ENCODE data around the gene NPIPA1.
"Not testable (repeated sequence)": the region's sequence is repeated elsewhere in the genome, so short reads cannot be mapped to it uniquely, and the experiment has no call there.

NPIPA1 gene

DNA sequence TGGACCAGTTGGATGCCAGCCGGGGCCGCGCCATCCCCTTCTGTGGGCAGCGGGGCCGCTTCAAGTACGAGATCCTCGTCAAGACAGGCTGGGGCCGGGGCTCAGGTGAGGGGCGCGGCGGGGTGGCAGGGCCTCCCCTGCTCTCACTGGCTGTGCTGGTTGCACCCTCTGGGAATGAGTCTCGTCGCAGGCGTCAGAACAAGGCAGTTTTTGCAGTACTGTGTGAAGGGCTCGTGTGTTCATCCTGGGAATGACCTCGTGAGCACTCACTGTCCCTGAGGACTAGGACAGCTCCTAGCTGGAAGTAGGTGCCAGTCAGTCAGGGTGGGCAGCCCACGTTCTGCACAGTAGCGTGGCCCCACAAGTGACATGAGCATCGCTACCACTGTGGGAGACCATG lies 6.3 kb upstream of the NPIPA1 start:
- DNase-seq: not testable (repeated sequence)

DNA sequence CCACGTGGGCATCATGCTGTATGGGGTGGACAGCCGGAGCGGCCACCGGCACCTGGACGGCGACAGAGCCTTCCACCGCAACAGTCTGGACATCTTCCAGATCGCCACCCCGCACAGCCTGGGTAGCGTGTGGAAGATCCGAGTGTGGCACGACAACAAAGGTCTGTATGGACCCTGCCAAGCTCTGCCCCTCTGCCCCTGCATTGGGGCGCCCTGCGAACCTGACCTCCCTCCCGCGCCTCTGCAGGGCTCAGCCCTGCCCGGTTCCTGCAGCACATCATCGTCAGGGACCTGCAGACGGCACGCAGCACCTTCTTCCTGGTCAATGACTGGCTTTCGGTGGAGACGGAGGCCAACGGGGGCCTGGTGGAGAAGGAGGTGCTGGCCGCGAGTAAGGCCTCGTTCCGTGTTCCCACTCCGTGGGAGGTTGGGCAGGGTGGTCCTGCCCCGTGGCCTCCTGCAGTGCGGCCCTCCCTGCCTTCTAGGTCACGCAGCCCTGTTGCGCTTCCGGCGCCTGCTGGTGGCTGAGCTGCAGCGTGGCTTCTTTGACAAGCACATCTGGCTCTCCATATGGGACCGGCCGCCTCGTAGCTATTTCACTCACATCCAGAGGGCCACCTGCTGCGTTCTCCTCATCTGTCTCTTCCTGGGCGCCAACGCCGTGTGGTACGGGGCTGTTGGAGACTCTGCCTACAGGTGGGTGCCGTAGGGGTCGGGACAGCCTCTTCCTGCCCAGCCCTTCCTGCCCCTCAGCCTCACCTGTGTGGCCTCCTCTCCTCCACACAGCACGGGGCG lies 4.5 kb upstream of the NPIPA1 start:
- DNase-seq: not testable (repeated sequence)

DNA sequence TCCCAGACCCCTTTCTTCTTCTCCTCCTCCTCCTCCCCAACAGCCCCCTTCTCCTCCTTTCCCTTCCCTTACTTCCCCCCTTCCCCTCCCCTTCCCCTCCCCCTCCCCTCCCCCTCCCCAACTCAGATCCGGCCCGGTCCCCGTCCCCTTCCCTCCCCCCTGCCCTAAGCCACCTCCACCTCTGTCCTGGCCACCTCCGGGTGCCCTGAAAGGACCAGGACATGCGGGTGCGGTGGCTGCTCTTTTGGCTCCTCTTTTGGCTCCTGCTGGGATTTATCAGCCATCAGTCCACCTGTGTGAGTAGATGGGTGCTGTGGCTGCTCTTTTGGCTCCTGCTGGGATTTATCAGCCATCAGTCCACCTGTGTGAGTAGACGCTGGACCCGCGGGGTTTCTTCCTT lies 751 bp downstream of the NPIPA1 start:
- not testable (repeated sequence) for DNase-seq

DNA sequence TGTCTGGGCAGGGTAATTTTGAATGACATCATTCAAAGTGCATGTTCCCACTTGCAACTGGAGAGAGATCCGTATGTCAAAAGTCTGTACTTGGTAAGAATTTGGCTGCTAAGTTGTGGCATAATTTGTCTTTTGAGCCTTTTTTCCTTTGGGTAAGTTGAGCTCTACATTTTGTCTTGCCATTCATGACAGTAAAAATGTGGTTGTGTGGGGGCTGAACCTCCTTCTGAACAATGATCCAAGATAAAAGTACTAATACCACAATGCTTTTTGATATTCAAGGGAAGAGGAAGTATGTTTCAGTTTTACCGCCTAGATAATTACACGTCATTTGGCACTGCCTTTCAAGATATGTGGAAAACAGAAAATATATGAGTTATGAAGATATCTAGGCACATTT lies 5.4 kb downstream of the NPIPA1 start:
- not testable (repeated sequence) for DNase-seq

DNA sequence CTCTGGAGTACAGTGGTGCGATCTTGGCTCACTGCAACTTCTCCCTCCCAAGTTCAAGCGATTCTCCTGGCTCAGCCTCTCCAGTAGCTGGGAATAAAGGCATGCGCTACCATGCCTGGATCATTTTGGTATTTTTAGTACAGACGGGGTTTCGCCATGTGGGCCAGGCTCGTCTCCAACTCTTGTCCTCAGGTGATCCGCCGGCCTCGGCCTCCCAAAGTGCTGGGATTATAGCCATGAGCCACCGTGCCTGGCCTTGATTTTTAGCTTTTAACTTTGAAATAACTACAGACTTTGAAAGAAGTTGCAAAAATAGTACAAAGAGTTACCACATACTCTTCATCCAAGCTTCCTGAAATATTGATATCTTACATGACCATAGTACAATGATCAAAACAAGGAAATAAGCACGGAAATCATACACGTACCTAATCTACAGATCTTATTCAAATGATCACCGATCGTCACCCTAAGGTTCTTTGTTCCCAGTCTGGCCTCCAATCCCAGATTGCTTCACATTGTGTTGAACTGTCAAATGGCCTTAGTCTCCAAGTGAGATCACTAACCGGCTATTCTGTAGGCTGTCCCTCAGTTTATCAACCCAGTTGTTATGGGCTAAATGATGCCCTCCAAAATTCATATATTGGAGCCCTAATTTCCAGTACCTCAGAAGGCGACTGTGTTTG lies 18.4 kb downstream of the NPIPA1 start:
- no peak for DNase-seq

DNA sequence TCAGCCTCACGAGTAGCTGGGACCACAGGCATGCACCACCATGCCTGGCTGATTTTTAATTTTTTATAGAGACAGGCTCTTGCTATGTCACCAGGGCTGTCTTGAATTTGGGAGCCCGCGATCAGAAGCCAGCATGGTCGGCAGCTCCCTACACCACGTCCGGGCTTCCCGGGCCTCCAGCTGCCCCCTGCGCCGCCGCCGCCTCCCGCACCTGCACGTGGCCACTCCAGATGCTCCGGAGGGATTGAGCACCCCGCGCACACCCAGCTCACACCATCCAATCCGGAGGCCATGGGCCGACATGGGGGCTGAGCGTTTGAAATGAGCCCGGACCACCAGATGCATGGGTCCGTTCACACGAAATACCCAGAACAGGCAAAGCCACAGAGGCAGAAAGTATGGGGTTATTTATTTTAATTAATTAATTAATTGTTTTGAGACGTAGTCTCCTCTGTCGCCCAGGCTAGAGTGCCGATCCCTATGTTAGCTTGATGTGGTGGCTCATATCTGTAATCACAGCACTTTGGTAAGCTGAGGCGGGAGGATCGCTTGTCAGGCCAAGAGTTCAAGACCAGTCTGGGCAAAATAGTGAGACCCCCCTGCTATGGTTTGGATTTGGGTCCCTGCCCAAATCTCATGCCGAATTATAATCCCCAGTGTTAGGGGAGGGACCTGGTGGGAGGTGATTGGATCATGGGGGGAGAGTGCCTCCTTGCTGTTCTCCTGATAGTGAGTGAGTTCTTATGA lies 20.5 kb downstream of the NPIPA1 start:
- DNase-seq: no peak

DNA sequence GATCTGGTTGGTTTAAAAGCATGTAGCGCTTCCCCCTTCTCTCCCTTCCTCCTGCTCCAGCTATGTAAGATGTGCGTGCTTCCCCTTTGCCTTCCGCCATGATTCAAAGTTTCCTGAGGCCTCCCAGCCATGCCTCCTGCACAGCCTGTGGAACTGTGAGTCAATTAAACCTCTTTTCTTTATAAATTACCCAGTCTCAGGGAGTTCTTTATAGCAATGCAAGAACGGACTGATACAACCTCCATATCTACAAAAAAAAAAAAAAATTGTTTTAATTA lies 21.0 kb downstream of the NPIPA1 start:
- DNase-seq: no peak

DNA sequence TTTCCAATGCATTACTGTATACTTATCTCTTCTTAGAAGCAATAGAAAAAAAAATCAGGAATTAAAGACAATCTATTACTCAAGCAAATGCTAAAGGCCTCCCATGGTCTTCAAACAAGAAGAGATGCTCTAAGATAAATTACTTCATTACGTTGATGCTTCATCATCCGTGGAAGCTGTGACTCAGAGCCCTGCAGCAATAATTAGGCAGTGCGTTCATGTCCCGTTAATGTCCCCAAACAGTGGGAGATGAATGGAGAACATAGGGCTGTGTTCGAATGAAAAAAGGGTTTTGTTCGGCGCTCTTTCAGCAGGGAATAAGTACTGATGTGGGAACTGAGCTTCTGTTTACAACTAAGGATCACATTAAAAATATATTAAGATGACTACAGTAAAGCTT lies 21.7 kb downstream of the NPIPA1 start:
- no peak for DNase-seq

DNA sequence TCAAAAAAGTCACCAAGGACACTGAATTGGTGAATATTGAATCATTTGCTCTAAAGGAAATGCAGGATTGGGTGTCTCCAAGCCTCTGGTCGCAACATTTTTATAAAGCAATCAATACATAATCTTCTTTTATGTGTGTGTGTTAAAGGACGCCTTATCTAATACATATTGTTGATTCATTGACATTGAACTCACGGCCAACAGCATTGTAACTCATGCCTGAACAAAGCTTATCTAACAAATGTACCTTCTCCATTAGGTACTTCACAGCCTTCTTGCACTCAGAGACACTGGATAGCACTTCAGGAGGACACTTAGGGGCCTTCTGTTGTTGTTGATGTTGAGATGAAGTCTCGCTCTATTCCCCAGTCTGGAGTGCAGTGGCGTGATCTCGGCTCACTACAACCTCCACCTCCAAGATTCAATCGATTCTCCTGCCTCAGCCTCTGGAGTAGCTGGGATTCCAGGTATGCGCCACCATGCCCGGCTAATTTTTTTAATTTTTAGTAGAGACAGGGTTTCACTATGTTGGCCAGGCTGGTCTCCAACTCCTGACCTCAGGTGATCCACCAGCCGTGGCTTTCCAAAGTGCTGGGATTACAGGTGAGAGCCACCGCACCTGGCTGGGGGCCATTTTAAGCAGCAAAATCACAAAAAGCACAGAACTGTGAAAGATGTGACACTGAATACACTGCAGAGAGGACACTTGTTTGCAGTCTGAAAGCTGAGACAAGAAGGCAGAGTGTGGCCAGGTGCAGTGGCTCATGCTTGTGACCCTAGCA lies 24.4 kb downstream of the NPIPA1 start:
- no peak for DNase-seq

DNA sequence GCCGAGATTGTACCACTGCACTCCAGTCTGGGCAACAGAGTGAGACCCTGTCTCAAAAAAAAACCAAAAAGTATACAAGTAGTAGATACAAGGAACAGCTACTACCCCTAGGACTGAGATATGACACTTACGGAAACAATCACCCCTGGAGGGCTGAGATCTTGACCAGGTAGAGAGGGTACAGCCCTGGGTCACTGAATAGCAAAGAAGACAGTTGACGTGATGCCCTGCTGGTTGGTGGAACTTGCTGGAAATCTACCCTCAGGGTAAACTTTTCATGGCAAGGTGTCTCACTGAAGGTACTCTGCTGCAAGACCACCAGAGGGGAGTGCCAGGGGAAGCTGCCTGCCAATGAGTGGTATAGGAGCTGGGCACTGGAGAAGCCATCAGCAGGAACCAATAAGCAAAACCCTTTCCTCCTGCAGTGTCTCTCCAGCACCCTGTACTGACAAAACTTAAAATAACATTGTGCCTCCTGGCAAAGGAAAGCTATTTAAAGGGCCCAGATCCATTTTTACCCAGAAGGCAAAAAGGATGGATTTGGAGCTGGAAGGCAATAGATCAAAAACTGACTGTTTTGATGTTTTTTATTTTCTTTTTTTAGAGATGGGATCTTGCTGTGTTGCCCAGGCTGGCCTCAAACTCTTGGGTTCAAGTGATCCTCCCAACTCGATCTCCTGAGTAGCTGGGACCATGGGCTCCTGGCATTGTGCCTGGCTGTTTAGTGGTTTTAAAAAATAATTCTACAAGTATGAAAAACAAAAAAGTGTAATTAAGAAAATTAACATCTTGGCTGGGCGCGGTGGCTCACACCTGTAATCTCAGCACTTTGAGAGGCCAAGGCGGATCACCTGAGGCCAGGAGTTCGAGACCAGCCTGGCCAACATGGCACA lies 26.3 kb downstream of the NPIPA1 start:
- DNase-seq: no peak

DNA sequence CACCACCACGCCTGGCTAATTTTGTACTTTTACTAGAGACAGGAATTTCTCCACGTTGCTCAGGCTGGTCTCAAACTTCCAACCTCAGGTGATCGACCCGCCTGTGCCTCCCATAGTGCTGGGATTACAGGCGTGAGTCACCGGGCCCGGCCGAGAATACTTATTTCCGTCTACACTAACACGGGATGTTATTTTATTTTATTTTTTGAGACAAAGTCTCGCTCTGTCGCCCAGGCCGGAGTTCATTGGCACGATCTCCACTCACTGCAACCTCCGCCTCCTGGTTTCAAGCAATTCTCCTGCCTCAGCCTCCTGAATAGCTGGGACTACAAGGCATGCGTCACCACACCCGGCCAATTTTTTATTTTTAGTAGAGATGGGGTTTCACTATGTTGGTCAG lies 28.1 kb downstream of the NPIPA1 start:
- DNase-seq: no peak

DNA sequence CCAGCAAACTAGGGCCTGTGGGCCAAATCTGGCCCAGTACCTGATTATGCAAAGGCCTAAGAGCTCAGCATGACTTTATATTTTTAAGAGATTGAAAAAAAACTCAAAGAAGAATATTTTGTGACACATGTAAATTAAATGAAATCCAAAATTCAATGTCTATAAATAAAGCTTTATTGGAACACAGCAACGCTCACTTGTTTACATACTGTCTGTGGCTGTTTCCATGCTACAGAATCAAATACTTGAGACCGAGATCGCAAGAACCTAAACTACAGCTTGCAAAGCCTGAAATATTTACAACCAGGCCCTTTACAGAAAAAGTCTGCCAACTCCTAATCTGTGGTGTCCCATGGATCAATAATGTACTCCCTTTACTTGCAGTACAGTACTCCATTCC lies 32.6 kb downstream of the NPIPA1 start:
- DNase-seq: not testable (repeated sequence)

DNA sequence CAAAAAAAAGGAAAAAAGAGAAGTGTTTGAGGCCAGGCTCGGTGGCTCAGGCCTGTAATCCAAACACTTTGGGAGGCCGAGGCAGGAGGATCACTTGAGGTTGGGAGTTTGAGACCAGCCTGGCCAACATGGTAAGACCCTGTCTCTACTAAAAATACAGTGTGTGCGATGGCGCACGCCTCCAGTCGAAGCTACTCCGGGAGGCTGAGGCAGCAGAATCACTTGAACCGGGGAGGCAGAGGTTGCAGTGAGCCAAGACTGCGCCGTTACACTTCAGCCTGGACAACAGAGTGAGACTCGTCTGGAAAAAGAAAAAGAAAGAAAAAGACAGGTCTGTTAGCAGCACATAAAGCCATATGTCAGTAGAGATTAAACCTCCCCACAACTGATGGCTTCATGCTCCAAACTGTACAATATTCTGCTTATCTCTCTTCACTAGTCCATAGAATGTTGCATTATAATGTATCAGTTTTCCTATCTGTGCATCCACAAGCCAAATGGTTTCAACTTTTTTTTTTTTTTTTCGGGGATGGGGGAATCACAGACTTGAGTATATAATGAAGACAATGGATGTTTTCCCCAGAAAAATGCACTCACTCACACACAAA lies 34.5 kb downstream of the NPIPA1 start:
- DNase-seq: not testable (repeated sequence)

DNA sequence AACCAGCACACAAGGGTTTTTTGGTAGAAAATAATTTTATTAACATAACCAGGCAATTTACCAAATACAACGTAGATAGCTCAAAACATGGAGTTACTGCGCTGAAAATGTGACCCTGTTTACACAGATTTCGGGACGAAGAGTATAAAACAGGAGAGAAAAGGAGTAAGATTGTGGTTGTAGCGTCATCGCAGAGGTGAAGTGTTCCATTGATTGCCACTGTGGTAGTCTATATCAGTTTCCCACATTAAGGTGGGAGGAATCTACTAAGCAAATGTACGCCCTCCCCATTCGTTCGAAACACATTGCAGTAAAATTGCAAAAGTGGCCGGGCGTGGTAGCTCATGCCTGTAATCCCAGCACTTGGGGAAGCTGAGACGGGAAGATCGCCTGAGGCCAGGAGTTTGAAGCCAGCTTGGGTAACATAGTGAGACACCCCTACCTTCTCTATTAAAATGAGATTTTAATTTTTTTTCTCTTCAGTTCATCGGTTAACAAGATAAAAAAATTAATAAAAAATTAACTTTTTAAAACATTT lies 36.6 kb downstream of the NPIPA1 start:
- not testable (repeated sequence) for DNase-seq

DNA sequence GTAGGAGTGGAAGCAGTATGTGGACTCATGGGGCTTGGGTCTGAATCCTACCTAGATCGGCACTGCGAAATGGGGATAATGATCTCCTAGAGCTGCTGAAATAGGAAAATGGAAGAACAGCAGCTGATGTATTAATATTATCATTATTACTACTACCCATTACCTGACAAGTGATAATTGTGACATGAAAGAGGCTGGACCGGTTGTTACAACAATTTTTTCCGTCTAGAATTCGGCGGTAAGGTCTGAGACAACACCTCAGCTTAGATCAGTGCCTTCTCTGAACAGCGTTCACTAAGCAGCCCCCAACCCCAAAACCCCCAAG lies 37.0 kb downstream of the NPIPA1 start:
- DNase-seq: not testable (repeated sequence)

DNA sequence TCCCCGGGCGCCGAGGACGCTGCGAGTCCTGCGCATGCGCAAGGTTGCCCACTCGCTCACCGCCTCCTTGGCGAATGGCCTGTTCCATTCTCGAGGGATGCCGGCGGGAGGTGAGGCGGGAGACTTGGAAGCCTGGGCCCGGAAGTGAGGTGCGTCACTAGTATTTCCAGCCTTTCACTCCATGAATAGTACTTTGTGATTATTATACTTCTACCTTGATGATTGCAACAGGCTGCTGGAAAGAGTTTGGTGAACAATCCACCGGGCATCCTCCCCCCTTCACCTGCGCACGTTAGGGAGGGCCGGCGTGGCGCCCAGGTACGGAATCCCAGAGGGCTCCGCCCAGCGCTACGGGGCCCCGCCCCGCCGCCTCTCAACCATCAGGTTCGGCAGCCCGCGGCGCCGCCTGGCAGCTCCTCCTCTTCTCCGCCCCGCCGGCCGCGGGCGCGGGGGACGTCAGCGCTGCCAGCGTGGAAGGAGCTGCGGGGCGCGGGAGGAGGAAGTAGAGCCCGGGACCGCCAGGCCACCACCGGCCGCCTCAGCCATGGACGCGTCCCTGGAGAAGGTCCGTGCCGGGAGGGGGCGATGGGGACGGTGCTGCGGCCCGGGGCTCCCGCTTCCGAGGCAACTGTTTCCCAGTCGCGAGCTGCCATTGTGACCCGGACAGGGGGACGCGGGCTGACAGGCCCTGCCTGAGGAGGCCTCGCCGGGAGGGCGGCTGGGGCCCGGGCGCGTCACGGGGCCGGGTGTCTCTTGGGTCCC lies 37.6 kb downstream of the NPIPA1 start, which contains the start of gene PDXDC1:
Gene PDXDC1, plus strand, starts transcription at position 371 of the 762 bp plus-strand sequence. Its CDS starts 174 bp downstream, at position 545.
- peak; percentile 98 for DNase-seq

DNA sequence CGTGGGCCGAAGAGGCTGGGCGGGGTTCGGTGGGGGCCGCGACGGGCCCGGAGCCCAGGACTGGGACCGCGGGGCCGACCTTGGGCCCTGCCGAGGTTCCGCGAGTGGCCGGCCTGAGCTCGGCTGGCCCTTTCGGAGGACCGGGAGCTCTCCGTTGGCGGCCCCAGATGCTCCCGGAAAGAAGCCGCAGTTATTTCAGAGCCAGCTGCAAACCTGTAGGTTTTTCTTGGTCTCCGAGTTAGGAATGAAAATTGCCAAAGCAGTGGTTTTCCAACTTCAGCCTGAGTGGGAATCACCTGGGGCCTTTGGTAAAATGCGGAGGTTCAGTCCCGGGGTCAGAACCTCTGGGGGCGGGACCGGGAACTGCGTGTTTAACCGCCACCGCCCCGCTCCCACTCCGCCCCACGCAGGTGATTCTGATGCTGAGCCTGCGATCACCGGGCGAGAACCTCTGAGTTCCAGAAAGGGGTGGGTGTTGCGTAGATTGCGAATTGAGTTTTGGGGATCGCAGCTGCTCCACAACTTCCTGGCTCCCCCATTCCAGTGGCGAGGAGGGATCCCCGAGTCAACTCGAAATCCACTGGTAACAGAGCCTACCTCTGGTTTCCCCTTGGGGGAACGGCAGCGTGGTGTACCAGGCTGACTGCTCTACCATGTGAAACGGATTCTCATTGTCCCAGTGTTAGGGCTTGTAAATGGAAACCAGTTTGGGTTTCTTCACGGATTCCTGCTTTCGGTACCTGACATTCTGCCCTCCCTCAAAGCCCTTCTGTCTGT lies 38.4 kb downstream of the NPIPA1 start:
- DNase-seq: peak; percentile 67

DNA sequence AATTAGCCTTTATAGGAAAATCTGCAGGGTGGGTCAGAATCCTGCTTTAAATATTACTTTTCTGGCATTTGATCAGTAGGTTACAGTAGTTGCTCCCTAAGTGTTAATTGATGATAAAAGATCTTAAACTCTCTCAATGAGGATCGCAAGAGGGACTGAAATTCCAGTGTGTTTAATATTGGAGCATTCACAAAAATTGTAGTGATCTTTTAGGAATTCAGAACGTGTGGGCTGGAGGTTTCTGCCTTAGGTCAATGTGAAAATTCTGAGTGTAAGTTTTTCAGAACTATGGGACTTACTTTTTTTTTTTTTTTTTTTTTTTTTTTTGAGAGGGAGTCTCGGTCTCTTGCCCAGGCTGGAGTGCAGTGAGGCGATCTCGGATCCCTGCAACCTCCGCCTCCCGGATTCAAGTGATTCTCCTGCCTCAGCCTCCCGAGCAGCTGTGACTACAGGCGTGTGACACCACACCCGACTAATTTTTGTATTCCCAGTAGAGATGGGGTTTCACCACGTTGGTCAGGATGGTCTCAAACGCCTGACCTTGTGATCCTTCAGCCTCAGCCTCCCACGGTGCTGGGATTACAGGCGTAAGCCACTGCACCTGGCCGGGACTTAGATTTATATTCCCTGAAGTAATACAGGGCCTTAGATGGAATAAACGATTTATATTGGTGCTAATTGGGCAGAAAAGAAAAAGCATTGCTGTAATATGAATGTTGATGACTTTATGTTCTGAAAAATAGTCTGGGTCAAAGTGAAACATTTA lies 39.9 kb downstream of the NPIPA1 start:
- not testable (repeated sequence) for DNase-seq

DNA sequence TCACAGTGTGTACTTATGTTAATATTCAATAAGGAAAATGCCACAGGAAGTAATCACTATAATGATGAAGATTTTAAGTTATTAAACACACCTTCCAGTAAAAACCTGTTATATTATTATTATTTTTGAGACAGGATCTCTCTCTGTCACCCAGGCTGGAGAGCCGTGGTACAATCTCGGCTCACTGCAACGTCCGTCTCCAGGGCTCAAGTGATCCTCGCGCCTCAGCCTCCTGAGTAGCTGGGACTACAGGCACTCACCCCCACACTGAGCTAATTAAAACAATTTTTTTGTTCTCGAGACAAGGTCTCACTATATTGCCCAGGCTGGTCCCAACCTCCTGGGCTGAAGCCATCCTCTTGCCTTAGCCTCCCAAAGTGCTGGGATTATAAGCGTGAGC lies 41.0 kb downstream of the NPIPA1 start:
- not testable (repeated sequence) for DNase-seq
